OCI-M1 (cell line): ENCODE measurements around the gene DPP10.

Source experiments
- DNase-seq: peaks from one replicate; lab custom pipeline; 2025; lab: John Stamatoyannopoulos, UW

DPP10 gene

DNA sequence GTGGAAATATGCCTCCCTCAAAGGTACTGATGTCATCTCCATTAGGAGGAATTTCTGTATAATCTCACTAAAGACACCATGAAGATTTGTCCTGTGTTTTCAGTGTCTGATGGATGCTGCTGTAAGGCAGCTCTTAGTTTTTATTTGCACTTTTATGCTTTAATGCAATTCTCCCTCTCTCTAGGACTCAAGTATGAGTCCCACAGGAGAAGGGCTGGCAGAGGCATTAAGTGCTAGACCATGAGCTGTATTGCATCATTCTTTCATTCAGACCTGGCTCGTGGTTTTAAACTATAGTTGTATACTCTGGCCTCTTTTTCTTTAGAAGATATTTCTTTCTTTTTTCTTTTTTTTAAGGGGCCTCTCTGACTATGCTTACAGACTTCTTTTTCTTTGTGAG is 805.6 kb downstream of the DPP10 start:
- DNase-seq = no peak

DNA sequence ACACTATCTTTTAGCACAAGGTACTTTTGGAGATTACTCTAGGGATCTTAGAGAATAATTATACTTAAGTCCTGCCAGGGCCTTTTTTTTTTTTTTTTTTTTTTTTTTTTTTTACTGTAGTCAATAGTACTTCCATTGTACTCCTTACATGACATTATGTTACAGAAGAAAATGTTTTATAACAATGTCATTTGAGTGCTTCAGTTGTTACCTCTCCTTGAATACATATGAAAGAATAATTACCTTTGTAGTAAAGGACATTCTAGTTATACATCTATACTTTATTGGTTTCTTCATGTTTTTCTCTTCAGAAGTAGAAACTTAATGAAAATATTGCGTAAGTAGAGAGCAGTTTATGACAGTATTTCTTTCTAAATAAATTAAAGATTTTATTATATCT is 834.9 kb downstream of the DPP10 start:
- DNase-seq = no peak

DNA sequence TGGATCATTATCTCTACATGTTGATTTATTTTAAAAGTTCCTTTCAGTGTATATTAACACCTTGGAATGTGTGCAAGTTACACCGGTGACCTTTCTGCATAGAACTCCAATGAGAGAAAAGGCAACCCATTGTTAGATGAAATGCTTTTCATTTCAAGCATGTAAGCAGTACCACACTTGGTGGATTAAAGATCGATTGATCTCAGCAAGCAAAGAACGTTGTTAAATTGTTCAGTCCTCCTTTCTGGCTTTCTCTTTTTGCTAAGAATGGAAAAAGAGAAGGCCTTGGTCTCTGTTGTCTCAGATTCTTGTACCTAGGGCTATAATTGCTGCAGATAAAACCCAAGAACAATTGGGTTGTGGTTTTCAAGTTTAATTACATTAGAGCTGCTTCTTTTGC is 843.0 kb downstream of the DPP10 start:
- no peak for DNase-seq

DNA sequence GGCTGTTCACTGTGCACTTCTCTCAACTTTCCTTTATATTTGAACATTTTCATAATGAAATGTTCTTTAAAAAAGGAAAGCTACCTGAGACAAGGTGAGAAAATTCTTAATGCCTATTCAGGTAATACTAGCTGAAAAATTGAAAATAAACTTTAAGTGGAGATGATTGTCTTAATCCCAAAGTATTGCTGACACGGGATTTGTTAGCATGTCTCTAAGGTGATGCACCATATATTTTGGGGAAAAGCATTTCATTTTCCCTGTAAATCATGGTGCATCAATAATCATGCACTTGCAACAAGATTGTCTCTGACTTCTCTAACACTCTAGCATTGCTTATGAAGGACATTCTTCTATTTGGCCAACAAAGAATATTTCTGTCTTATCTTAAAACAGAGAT is 848.0 kb downstream of the DPP10 start:
- DNase-seq = no peak

DNA sequence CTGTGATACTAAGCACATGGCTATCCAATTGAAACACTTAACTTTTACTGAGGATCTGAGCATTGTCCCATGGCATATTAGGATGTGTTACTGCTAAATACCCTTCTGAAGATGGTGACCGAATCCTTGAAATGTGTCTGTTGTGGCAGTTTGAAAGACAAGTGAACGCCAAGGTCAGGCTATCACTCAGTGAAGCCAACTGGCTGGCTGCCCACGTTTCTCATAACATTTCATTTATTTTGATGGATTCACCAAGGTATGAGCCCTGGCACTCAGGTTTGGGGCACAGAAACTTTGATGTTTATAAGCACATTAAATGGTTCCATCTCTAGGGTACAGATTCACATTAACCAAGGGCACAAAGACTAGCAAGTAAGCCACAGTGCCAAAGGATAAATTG is 850.3 kb downstream of the DPP10 start:
- DNase-seq = no peak

DNA sequence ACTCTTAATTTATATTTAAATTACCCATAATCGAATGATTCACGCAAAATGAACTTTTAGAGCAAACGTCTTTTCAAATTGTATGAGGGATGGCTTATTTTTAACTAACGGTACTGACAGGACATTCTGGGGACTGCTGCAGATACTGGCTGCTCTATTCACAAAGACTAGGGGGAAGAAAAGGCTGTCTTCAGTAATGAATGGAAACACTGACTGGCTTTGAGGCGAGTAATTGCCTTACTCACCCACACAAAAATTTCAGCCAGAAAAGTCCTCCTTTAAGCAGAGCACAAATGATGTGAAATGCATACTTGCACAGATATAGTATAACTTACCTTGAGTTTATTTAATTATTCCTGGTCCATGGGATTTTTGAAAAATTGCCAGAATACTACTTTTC is 852.6 kb downstream of the DPP10 start:
- peak; percentile 38 for DNase-seq

DNA sequence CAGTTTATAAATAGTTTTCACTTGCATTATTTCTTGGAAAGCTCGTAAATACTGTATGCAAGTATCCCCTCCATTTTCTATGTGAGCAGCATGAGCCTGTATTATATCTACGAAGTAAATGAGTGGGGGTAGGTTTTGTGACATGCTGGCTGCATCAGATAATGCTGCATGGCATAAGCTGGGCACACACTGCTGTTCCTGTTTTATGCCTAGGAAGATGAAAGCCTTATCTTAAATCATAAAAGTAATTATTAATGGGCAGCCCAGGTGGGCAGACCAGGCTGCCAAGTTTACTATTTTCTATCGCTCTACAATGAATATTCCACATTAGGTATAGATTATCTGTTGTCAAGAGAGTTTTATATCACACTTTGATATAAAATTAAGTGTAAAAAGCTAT is 854.6 kb downstream of the DPP10 start:
- no peak for DNase-seq

DNA sequence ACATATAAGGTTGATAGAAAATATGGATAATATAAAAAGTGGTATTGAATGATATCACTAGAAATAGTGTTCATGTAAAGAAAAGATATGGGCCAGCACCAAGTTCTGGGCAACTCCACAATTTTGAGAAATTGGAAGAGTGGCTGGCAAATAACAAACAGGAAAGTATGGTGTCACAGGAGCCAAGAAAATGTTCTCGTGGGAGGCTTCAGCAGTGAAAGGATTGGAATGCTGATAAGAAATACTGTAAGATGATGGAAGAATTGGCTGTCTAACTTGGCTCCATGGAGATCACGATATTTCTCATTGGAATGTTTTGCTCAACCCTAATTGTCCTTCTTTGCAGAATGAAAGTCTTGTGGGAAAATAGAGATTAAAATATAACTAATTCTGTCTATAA is 856.8 kb downstream of the DPP10 start:
- no peak for DNase-seq

DNA sequence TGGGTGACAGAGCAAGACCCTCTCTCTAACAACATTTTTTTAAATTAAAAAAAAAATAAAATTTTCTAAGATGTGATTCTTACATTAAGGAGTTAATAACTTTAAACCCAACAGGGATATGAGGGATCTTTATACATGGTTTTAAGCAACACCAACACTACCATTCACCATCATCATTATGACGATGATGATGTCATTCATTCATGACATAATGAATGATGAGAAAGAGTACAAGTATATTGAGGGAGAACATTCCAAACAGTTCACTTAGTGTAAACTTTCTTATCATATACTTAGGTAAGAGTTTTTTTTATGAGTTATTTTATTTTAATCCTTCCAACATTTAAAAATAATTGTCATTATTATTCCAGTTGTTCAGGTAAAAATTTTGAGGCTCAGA is 863.3 kb downstream of the DPP10 start:
- DNase-seq = no peak

DNA sequence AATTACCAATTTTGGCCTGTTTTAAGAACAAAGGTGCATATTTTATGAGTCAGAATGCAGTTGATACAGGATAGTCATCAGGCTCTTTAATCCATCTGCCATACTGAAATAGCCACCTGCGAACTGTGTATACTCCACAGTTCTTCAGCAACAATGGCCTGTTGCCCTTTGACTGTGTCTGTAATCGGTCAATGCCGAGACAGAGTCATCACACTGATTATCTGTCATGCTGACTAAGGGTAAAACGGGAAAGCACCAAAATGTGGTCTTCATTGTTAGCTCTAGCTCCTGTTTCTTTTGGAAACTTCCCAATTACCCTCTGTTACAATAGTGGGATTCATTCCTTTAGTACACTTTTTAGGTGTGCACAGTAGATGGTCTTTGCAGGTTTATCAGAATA is 871.7 kb downstream of the DPP10 start:
- DNase-seq = no peak

DNA sequence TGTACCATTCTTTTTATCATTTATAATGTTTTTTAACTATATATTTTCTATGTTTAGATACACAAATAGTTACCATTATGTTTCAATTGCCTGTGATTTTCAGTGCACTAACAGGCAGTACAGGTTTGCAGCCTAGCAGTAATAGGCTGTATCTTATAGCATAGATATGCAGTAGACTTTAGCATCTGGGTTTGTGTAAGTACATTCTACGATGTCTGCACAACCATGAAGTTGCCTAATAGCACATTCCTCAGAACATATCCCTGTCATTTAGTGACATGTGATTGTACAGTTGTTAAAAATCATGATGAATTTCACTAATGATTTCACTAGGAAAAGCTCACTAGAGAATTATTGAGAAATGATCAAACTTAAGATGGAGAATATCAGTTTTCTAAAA is 884.6 kb downstream of the DPP10 start:
- no peak for DNase-seq

DNA sequence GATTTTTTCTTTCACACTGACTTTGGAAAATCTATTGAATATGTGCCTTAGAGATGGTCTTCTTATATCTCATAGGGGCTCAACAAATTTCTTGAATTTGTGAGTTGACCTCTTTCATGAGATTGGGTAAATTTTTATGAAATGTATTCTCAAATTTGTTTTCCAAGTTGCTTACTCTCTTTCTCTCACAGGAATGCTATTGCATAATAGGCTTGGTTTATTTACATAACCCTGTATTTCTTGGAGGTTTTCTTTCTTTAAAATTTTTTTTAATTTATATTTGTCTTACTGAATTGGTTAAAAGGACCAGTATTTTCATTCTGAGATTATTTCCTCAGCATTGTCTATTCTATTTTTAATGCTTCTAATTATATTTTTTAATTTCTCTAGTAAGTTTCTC is 917.1 kb downstream of the DPP10 start:
- no peak for DNase-seq

DNA sequence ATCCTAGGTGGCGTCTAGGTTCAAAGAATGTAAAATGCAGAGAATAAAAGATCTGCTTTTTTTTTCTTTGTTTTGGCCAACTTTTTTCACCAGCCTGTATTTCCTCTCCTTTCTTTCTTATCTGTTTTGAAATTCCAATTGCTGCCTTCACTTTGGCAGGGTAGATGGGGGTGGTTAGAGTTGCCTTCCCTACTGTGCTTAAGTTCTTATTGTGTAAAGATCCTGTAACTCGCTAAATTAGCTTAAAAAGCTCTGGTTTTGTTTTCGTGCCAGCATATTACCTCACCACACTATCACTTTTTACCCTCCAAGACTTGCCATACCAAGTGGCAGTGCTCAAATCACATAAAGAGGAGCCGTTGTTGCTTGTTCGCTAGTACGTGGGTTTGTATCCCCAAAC is 921.7 kb downstream of the DPP10 start:
- no peak for DNase-seq

DNA sequence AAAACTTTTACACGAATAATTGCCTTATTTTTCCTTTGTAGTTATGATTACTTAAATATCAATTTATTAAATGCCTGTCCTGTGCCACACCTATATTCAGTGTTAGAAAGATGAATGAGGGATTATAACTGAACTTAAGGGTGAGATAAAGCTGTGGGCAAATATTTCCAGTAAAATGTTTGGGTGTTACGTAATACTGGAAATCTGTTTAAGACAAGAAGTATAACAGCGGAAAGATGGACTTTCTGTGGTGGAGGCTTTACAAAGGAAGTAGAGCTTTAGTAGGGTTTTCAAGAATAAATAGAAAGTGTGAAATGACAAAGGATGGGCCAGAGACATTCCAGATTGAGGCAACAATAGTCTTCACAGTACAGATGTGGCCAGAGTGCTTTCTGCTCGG is 927.0 kb downstream of the DPP10 start:
- DNase-seq = peak; percentile 66

DNA sequence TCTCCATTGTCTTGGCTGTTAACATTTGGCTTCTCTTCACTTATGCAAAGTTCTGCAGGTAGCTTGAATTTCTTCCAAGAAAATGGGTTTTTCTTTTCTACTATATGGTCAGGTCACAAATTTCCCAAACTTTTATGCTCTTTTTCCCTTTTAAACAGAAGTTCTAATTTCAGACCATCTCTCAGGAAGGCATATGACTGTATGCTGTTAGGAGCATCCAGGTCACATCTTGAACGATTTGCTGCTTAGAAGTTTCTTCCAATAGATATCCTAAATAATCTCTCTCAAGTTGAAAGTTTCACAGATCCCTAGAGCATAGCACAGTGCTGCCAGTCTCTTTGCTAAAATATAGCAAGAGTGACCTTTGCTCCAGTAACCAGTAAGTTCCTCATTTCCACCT is 932.5 kb downstream of the DPP10 start:
- peak; percentile 20 for DNase-seq

DNA sequence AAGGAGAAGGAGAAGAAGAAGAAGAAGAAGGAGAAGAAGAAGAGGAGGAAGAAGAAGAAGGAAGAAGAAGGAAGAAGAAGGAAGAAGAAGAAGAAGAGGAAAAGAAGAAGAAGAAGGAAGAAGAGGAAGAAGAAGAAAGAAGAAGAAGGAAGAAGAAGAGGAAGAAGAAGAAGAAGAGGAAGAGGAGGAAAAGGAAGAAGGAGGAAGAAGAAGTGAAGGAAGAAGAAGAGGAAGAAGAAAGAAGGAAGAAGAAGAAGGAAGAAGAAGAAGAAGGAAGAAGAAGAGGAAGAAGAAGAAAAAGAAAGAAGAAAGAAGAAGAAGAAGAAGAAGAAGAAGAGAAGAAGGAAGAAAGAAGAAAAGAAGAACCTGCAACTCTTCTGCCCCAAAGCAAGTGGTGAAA is 942.0 kb downstream of the DPP10 start:
- DNase-seq = no peak

DNA sequence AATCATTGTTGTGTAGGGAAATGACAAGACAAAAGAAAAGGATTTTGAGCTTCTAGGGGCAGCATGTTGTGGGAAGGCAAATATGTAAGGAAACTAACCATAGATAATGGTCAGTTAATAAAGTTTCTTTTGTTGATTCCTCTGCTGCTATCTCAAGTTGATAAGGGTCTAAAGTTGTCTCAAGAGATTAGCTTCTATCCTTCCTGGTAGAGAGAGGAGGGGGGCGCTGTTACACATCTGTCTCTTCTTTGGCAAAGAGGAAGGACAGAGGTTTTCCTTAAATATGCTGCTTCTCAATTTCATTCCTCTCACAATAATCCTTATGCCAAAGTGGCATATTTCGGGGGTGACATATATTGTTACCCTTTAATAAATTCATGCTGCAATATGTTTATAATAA is 944.0 kb downstream of the DPP10 start:
- DNase-seq = peak; percentile 9

DNA sequence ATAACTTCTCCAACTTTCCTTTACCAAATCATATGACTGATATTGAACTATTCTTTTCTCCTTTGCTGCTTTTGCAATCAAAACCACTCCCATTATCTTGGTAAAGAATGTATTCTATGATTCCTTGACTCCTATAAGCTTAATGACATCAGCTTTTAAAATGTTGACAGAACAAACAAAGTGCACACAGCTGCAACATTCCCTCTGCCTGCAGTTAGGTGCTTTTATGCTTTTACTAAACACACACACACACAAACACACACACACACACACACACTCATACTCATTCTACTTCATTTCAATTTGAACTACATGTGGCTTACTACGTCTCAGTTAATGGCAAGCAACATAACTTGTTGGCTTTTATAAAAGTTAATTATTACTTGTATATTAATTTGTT is 946.6 kb downstream of the DPP10 start:
- no peak for DNase-seq

DNA sequence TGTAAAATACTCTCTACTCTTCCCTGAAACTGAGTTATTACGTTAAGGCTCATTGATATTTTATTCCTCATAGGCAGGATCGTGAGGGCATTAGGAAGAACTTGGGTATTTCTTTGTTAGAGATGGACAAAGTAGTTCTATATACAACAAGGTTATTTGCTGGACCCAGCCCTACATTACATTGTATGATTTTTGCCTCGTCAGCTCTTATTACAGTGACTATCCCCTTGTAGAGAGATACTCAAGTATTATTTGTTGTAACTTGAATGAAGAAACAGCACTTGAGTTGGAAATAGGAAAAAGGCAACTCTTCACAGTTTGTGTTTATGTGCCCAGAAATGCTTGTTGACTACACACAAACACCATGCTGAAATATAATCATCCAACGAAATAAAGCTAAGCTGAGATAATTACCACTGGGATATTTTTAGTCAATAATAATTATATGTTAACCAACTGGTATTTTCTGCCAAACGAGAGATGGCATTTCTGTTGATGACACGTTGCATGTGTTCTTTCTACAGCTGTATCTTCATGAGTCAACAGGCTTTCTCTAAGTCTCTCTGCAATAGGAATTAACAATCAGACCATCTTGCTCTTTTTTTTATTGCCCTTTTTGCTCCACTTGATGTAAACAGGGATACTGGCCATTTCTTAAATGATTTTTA is 947.6 kb downstream of the DPP10 start:
- DNase-seq = no peak

DNA sequence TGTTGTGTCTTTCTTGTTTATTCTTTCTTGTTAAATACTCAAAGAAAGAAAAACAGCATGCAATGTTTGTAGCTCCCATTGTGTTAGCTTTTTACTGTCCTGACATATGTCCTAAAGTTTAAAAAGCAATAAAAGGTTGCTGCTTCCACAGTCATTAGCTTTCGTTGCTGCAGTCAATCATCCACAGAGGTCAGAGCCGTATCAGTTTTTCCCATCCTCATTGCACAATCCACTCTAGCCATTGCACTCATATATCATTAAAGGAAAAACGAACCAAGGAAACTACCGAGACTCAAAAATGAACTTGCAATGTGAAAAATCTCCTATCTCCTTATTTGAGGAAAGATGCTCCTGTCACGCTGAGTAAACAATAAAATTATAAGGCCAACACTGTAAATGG is 954.1 kb downstream of the DPP10 start:
- no peak for DNase-seq

DNA sequence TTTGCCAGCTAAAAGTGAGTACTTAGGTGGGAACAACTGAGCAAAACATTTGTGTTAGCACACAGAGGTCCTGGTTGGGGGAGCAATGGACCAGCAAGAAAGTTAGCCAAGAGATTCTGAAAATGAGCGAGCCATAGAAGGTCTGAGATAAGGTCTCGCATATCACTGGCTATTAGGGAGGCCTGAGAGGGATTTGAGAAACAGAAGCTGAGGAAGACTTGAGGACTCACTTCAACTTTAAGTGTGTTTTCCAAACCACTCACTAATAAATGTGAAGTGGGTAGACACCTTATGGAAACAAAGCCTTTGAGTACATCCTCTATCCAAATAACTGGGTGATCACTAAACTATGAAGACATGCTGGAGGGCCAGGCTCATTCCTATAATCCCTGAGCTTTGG is 958.5 kb downstream of the DPP10 start:
- DNase-seq = no peak

DNA sequence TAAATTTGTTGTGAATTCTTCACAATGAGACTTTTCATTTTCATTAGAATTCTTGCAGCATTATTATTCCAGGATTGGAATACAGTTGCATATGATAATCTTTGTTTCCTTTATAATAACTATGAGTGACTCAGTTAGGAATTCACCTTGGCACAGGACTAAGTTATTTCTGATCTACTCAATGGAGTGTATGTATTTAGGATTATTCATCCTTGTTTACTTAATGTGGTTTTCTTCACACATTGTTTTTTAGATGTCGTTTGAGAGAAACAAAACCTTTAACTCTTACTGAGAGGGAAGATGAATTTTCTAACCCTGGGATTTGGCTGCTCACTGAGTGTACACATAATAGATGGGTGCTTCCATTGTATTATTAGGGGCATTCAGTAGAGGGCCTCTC is 970.1 kb downstream of the DPP10 start:
- no peak for DNase-seq

DNA sequence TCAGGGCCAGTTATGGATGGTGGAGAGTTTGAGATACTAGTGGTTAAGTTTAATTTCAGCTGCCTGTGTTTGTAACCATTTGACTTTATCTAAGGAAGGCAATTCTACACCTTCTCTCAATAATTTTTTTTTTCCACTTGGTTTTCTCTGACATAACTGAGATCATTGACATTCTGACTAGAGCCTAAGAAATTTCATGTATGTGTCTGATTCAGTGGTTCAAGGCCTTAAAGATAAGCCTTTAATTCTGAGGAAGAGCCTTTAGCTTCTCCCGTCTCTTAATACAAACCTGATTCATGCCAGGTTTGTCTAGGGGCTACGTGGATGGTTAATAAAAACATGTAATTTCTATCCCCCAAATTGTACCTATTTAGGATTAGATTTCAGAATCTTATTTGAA is 971.4 kb downstream of the DPP10 start:
- no peak for DNase-seq

DNA sequence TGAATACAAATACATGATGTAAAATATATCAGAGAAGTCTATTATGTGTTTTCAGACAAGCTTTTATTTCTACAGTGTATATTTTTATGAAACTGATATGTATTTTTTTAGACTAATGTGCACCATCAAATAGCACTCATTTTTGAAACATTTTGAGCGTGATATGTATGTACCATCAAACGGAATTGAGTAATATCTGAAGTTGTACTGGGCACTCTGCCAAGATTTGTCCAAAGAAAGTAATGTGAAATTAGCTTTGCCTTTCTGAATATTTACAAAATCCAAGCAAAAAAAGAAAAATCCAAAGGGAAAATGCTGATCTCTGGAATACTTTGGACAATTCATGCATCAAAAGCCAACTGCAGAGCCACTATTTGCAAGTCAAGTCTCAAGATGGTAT is 972.0 kb downstream of the DPP10 start:
- DNase-seq = no peak
